HepG2 (cell line): ENCODE data around the gene HCAR1. TPM values are rescaled to one million over a fixed set of nuclear protein-coding genes. Genes with fewer than 3 reads are reported as not detected.

Source experiments
- CBFB ChIP-seq: sonication (generic); formaldehyde crosslinking; IDR thresholded peaks from 2 replicates; pipeline ENCODE4 v1.4.0; 2020; ENCODE audit warnings: missing genetic modification reagents
- EEA1 ChIP-seq: sonication (generic); formaldehyde crosslinking; IDR thresholded peaks from 2 replicates; pipeline ENCODE4 v1.5.1; 2020; ENCODE audit warnings: mild to moderate bottlenecking, missing genetic modification reagents, borderline replicate concordance
- HNF4G ChIP-seq, 2 experiments: sonication (generic) in 1 of 2; formaldehyde crosslinking in 1 of 2; IDR thresholded peaks; 2 replicates each; pipeline versions ENCODE4 v1.4.0 to v1.6.1; 2011 to 2020; ENCODE audit warnings: borderline replicate concordance in 2 of 2, low read depth in 2 of 2, mild to moderate bottlenecking in 2 of 2, low read length in 1 of 2, missing genetic modification reagents in 1 of 2, moderate library complexity in 1 of 2
- KDM5B ChIP-seq: sonication (generic); formaldehyde crosslinking; IDR thresholded peaks from 2 replicates; pipeline ENCODE4 v1.4.0; 2020; ENCODE audit warnings: missing genetic modification reagents, mild to moderate bottlenecking, borderline replicate concordance
- NFYC ChIP-seq: IDR thresholded peaks from 2 replicates; pipeline ENCODE4 v1.6.1; 2016; ENCODE audit warnings: missing genetic modification reagents, missing compliant biosample characterization
- NR2F2 ChIP-seq: IDR thresholded peaks from 2 replicates; pipeline ENCODE4 v1.6.1; 2012; ENCODE audit warnings: low read depth, inconsistent platforms, borderline replicate concordance
- SATB2 ChIP-seq: sonication (generic); formaldehyde crosslinking; IDR thresholded peaks from 2 replicates; pipeline ENCODE4 v1.5.0; 2020; ENCODE audit warnings: missing genetic modification reagents
- SCMH1 ChIP-seq: sonication (generic); formaldehyde crosslinking; IDR thresholded peaks from 2 replicates; pipeline ENCODE4 v1.9.0; 2021; ENCODE audit warnings: missing genetic modification reagents, mild to moderate bottlenecking, borderline replicate concordance
- SIN3B ChIP-seq: fragments of 150-350 bp; IDR thresholded peaks from 2 replicates; pipeline ENCODE4 v1.6.1; 2014; ENCODE audit warnings: low read length
- SIX4 ChIP-seq: sonication (generic); formaldehyde crosslinking; IDR thresholded peaks from 2 replicates; pipeline ENCODE4 v1.4.0; 2020; ENCODE audit warnings: missing genetic modification reagents
- SMARCC2 ChIP-seq: fragments of 450-650 bp; IDR thresholded peaks from 2 replicates; pipeline ENCODE4 v1.6.1; 2017; ENCODE audit warnings: antibody characterized with exemption, mild to moderate bottlenecking
- SMC3 ChIP-seq: IDR thresholded peaks from 2 replicates; pipeline ENCODE4 v1.6.1; 2011; ENCODE audit warnings: low read length, improper control_type of control experiment
- TAF15 ChIP-seq: fragments of 200-400 bp; formaldehyde crosslinking; IDR thresholded peaks from one replicate; pipeline ENCODE4 v1.6.1; 2018; ENCODE audit warnings: mild to moderate bottlenecking, low read depth, low read length; ENCODE audit not compliant: poor library complexity, severe bottlenecking
- YY1 ChIP-seq: IDR thresholded peaks from 2 replicates; pipeline ENCODE4 v1.6.1; 2011; ENCODE audit warnings: low read length, low read depth, moderate library complexity, mild to moderate bottlenecking; ENCODE audit not compliant: insufficient read depth, insufficient replicate concordance
- ZC3H13 ChIP-seq: sonication (generic); formaldehyde crosslinking; IDR thresholded peaks from 2 replicates; pipeline ENCODE4 v1.8.1; 2023; ENCODE audit warnings: mild to moderate bottlenecking, missing genetic modification reagents, moderate library complexity
- ZNF234 ChIP-seq: sonication (generic); formaldehyde crosslinking; conservative IDR thresholded peaks from 2 replicates; pipeline ENCODE4 v1.5.1; 2020; ENCODE audit warnings: mild to moderate bottlenecking, missing genetic modification reagents
- ZNF367 ChIP-seq: sonication (generic); formaldehyde crosslinking; IDR thresholded peaks from 2 replicates; pipeline ENCODE4 v1.4.0; 2020; ENCODE audit warnings: missing genetic modification reagents, borderline replicate concordance
- ZNF484 ChIP-seq: sonication (generic); formaldehyde crosslinking; IDR thresholded peaks from 2 replicates; pipeline ENCODE4 v1.5.1; 2020; ENCODE audit warnings: mild to moderate bottlenecking, low read depth, missing genetic modification reagents, borderline replicate concordance
- ZNF619 ChIP-seq: sonication (generic); formaldehyde crosslinking; IDR thresholded peaks from 2 replicates; pipeline ENCODE4 v1.4.0; 2020; ENCODE audit warnings: mild to moderate bottlenecking, missing genetic modification reagents
- ZNF720 ChIP-seq: sonication (generic); formaldehyde crosslinking; IDR thresholded peaks from 2 replicates; pipeline ENCODE4 v1.4.0; 2020; ENCODE audit warnings: missing genetic modification reagents
- ZNF788 ChIP-seq: sonication (generic); formaldehyde crosslinking; IDR thresholded peaks from 2 replicates; pipeline ENCODE4 v1.5.0; 2020; ENCODE audit warnings: mild to moderate bottlenecking, missing genetic modification reagents, borderline replicate concordance
- ZNF790 ChIP-seq: sonication (generic); formaldehyde crosslinking; IDR thresholded peaks from 2 replicates; pipeline ENCODE4 v1.8.0; 2022; ENCODE audit warnings: missing genetic modification reagents, mild to moderate bottlenecking, borderline replicate concordance
- ZNF83 ChIP-seq: sonication (generic); formaldehyde crosslinking; IDR thresholded peaks from 2 replicates; pipeline ENCODE4 v1.4.0; 2020; ENCODE audit warnings: missing genetic modification reagents, mild to moderate bottlenecking, borderline replicate concordance
- ZSCAN12 ChIP-seq: sonication (generic); formaldehyde crosslinking; IDR thresholded peaks from 2 replicates; pipeline ENCODE4 v1.9.0; 2021; ENCODE audit warnings: mild to moderate bottlenecking, missing genetic modification reagents
- ZSCAN25 ChIP-seq: sonication (generic); formaldehyde crosslinking; IDR thresholded peaks from 2 replicates; pipeline ENCODE4 v1.8.0; 2022; ENCODE audit warnings: mild to moderate bottlenecking, missing genetic modification reagents
- polyA plus RNA-seq, 8 experiments: library from polyadenylated mRNA; depleted of rRNA in 3 of 8; stranded (reverse) in 7 of 8; unstranded in 1 of 8; fragments of >200 nt; fragmentation: Illumina TruSeq in 4 of 8; extraction: Trizol in 4 of 8; gene quantifications; 2 replicates each; pipeline versions ENCODE4 v1.2.1 to v1.2.3, GENCODE V29; 2011 to 2016; ENCODE audit warnings: low read depth in 4 of 8, missing spikeins in 1 of 8, mixed read lengths in 1 of 8; ENCODE audit not compliant: insufficient read depth in 1 of 8
- total RNA-seq, 5 experiments: library from RNA; depleted of rRNA; stranded (reverse); fragments of >200 nt; fragmentation: Illumina TruSeq; extraction: Trizol; gene quantifications; 2 replicates each; pipeline ENCODE4 v1.2.3, GENCODE V29; 2016; ENCODE audit warnings: low read depth in 1 of 5
- TF ChIP-seq, protein P1 (sequence below): sonication (generic); formaldehyde crosslinking; IDR thresholded peaks from 2 replicates; pipeline ENCODE4 v1.5.0; 2020; ENCODE audit warnings: mild to moderate bottlenecking, missing genetic modification reagents
- TF ChIP-seq, protein P2 (sequence below): sonication (generic); formaldehyde crosslinking; conservative IDR thresholded peaks from 2 replicates; pipeline ENCODE4 v1.4.0; 2020; ENCODE audit warnings: missing genetic modification reagents
- TF ChIP-seq, protein P3 (sequence below): sonication (generic); formaldehyde crosslinking; IDR thresholded peaks from 2 replicates; pipeline ENCODE4 v1.5.1; 2020; ENCODE audit warnings: missing genetic modification reagents, mild to moderate bottlenecking, borderline replicate concordance

HCAR1 gene
- total and polyA plus RNA-seq, 2 of the 13 experiments (the other 11 are each of a cell fraction or from before 2014, with no cell fraction given) = 0.53 to 4.4 TPM

DNA sequence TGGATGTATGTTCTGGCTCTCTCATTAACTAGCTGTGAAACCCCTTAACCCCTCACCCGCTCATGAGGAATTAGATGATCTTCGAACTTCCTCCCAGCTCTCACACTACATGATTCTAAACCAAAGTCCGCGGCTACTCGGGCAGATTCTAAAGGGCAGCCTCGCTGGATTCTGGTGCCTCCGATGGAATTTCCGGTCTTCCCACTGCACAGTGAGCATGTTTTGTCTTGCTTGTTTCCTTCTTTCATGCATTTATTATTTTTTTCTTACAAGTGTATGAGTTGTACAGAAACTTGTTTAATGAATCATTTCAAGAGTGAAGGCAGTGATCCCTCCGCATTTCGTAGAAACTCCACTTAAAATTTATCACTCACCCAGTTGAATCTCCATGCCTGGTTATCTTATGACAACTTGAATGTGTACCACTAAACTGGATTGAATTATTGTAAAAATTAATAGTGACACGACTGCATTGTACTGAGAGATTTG is 9.5 kb downstream of the HCAR1 start (continued):
- no peak; the same call in 1 of the 2 replicates for TF ChIP-seq ZNF788
- no peak for TF ChIP-seq ZNF234
- TF ChIP-seq SMC3 = no peak
- TF ChIP-seq SIN3B = no peak
- no peak for TF ChIP-seq EEA1 (CRISPR knock-in tag)
- no peak for TF ChIP-seq ZNF720 (CRISPR knock-in tag)
- TF ChIP-seq SATB2 (CRISPR knock-in tag) = no peak
- TF ChIP-seq ZSCAN12 (CRISPR knock-in tag) = no peak
- TF ChIP-seq, protein P1, sequence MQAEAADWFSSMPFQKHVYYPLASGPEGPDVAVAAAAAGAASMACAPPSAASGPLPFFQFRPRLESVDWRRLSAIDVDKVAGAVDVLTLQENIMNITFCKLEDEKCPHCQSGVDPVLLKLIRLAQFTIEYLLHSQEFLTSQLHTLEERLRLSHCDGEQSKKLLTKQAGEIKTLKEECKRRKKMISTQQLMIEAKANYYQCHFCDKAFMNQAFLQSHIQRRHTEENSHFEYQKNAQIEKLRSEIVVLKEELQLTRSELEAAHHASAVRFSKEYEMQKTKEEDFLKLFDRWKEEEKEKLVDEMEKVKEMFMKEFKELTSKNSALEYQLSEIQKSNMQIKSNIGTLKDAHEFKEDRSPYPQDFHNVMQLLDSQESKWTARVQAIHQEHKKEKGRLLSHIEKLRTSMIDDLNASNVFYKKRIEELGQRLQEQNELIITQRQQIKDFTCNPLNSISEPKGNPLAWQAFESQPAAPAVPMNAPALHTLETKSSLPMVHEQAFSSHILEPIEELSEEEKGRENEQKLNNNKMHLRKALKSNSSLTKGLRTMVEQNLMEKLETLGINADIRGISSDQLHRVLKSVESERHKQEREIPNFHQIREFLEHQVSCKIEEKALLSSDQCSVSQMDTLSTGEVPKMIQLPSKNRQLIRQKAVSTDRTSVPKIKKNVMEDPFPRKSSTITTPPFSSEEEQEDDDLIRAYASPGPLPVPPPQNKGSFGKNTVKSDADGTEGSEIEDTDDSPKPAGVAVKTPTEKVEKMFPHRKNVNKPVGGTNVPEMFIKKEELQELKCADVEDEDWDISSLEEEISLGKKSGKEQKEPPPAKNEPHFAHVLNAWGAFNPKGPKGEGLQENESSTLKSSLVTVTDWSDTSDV (CRISPR knock-in tag) = no peak
- TF ChIP-seq NFYC (CRISPR knock-in tag) = no peak
- no peak for TF ChIP-seq ZNF367 (CRISPR knock-in tag)
- TF ChIP-seq, protein P2, sequence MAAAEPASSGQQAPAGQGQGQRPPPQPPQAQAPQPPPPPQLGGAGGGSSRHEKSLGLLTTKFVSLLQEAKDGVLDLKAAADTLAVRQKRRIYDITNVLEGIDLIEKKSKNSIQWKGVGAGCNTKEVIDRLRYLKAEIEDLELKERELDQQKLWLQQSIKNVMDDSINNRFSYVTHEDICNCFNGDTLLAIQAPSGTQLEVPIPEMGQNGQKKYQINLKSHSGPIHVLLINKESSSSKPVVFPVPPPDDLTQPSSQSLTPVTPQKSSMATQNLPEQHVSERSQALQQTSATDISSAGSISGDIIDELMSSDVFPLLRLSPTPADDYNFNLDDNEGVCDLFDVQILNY (CRISPR knock-in tag) = no peak
- TF ChIP-seq ZC3H13 (CRISPR knock-in tag) = no peak
- TF ChIP-seq ZNF790 (CRISPR knock-in tag) = no peak
- peak; percentile 95 for TF ChIP-seq HNF4G (IDR thresholded peaks at IDR 0.05; ENCODE audit: borderline replicate concordance, low read depth, low read length)
- TF ChIP-seq HNF4G (CRISPR knock-in tag; IDR thresholded peaks at IDR 0.05; ENCODE audit: borderline replicate concordance, low read depth) = peak; percentile 88; the same call in 1 of the 2 replicates
- peak; percentile 14 for TF ChIP-seq YY1
- no peak for TF ChIP-seq SIX4 (CRISPR knock-in tag)
- TF ChIP-seq SCMH1 (CRISPR knock-in tag) = no peak
- no peak for TF ChIP-seq ZNF83 (CRISPR knock-in tag)
- no peak for TF ChIP-seq KDM5B (CRISPR knock-in tag)
- no peak for TF ChIP-seq ZSCAN25 (CRISPR knock-in tag)
- TF ChIP-seq TAF15 = no peak
- TF ChIP-seq, protein P3, sequence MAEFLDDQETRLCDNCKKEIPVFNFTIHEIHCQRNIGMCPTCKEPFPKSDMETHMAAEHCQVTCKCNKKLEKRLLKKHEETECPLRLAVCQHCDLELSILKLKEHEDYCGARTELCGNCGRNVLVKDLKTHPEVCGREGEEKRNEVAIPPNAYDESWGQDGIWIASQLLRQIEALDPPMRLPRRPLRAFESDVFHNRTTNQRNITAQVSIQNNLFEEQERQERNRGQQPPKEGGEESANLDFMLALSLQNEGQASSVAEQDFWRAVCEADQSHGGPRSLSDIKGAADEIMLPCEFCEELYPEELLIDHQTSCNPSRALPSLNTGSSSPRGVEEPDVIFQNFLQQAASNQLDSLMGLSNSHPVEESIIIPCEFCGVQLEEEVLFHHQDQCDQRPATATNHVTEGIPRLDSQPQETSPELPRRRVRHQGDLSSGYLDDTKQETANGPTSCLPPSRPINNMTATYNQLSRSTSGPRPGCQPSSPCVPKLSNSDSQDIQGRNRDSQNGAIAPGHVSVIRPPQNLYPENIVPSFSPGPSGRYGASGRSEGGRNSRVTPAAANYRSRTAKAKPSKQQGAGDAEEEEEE (CRISPR knock-in tag) = no peak
- TF ChIP-seq ZNF484 = no peak
- TF ChIP-seq CBFB (CRISPR knock-in tag) = no peak
- no peak for TF ChIP-seq NR2F2
- no peak for TF ChIP-seq ZNF619
- TF ChIP-seq SMARCC2 = no peak
